NCI-H2196 (cell line): ENCODE measurements around the gene CCDC146.
"Not testable (repeated sequence)": the region's sequence is repeated elsewhere in the genome, so short reads cannot be mapped to it uniquely, and the experiment has no call there.

Source experiments
- DNase-seq: peaks from one replicate; lab custom pipeline; 2025; ENCODE audit not compliant: unreplicated experiment; lab: John Stamatoyannopoulos, UW

The CCDC146 gene

GRCh38 chr7:77138668-77139067 lies 16.3 kb downstream of the CCDC146 start:
- DNase-seq = not testable (repeated sequence)

GRCh38 chr7:77140291-77140690 lies 17.9 kb downstream of the CCDC146 start:
- not testable (repeated sequence) for DNase-seq

GRCh38 chr7:77152232-77152631 lies 29.8 kb downstream of the CCDC146 start:
- not testable (repeated sequence) for DNase-seq

GRCh38 chr7:77154917-77155464 lies 32.6 kb downstream of the CCDC146 start:
- DNase-seq = not testable (repeated sequence)

- DNase-seq = not testable (repeated sequence)
Measured at GRCh38 chr7:77155601-77156377, 33.4 kb downstream of the CCDC146 start.

- not testable (repeated sequence) for DNase-seq
Measured at GRCh38 chr7:77157034-77157433, 34.6 kb downstream of the CCDC146 start.

GRCh38 chr7:77157446-77157845 lies 35.0 kb downstream of the CCDC146 start:
- no peak for DNase-seq

GRCh38 chr7:77171073-77171472 lies 48.7 kb downstream of the CCDC146 start:
- not testable (repeated sequence) for DNase-seq

GRCh38 chr7:77172437-77173172 lies 50.2 kb downstream of the CCDC146 start:
- not testable (repeated sequence) for DNase-seq

GRCh38 chr7:77174418-77174817 lies 52.0 kb downstream of the CCDC146 start:
- not testable (repeated sequence) for DNase-seq

- DNase-seq = not testable (repeated sequence)
Measured at GRCh38 chr7:77175274-77175800, 52.9 kb downstream of the CCDC146 start.

GRCh38 chr7:77177321-77177904 lies 55.0 kb downstream of the CCDC146 start:
- DNase-seq = not testable (repeated sequence)

- DNase-seq = not testable (repeated sequence)
Measured at GRCh38 chr7:77178024-77178423, 55.6 kb downstream of the CCDC146 start.

GRCh38 chr7:77181015-77181595 lies 58.7 kb downstream of the CCDC146 start:
- DNase-seq = no peak

GRCh38 chr7:77181734-77182133 lies 59.3 kb downstream of the CCDC146 start:
- DNase-seq = no peak

GRCh38 chr7:77182261-77182660 lies 59.8 kb downstream of the CCDC146 start:
- DNase-seq = no peak

GRCh38 chr7:77184463-77184862 lies 62.0 kb downstream of the CCDC146 start:
- no peak for DNase-seq

- no peak for DNase-seq
Measured at GRCh38 chr7:77184990-77185389, 62.6 kb downstream of the CCDC146 start.

- DNase-seq = no peak
Measured at GRCh38 chr7:77185866-77186265, 63.5 kb downstream of the CCDC146 start.

GRCh38 chr7:77188731-77189437 lies 66.5 kb downstream of the CCDC146 start:
- no peak for DNase-seq
